Transverse colon (tissue), 4 donors: ENCODE data around the gene APBA3. TPM values are rescaled to one million over a fixed set of nuclear protein-coding genes. Genes with fewer than 3 reads are reported as not detected.

Source experiments
- DNase-seq: peaks from one replicate; pipeline ENCODE4 v3.0.0-alpha.2; 2019
- H3K27ac ChIP-seq, 4 donors: fragments of 200-600 bp; sonication (generic); 2 replicates each; pipeline ENCODE4 v1.5.1; 2016 to 2018; ENCODE audit warnings: inconsistent platforms in 4 of 4
- H3K27me3 ChIP-seq: fragments of 200-600 bp; sonication (generic); 2 replicates; pipeline ENCODE4 v1.5.1; 2017; ENCODE audit warnings: inconsistent platforms
- H3K36me3 ChIP-seq, 4 donors: fragments of 200-600 bp; sonication (generic); 2 replicates each; pipeline ENCODE4 v1.5.1; 2017 to 2019; ENCODE audit warnings: inconsistent platforms in 4 of 4
- H3K4me1 ChIP-seq, 4 donors: fragments of 200-600 bp; sonication (generic); 2 replicates each; pipeline ENCODE4 v1.5.1; 2017 to 2020; ENCODE audit warnings: inconsistent platforms in 4 of 4
- H3K4me3 ChIP-seq, 4 donors: fragments of 200-600 bp; sonication (generic); 1 replicate in 1 of 4; 2 replicates in 3 of 4; pipeline versions ENCODE4 v1.5.1 to v1.6.1; 2017 to 2019; ENCODE audit warnings: inconsistent platforms in 4 of 4
- H3K9me3 ChIP-seq, 2 donors: fragments of 200-600 bp; sonication (generic); 2 replicates each; pipeline ENCODE4 v1.5.1; 2017 to 2019; ENCODE audit warnings: inconsistent platforms in 2 of 2
- EP300 ChIP-seq: sonication (generic); formaldehyde crosslinking; IDR thresholded peaks from one replicate; pipeline ENCODE4 v1.6.1; 2017; ENCODE audit warnings: antibody characterized with exemption, low read depth
- POLR2A ChIP-seq: fragments of 450-650 bp; IDR thresholded peaks from one replicate; pipeline ENCODE4 v1.6.1; 2016; ENCODE audit warnings: antibody characterized with exemption, mild to moderate bottlenecking, moderate library complexity
- POLR2AphosphoS5 ChIP-seq, 3 donors: sonication (generic); formaldehyde crosslinking; IDR thresholded peaks; one replicate each; pipeline ENCODE4 v1.6.1; 2016; ENCODE audit warnings: antibody characterized with exemption in 3 of 3
- WGBS, 2 donors: methylation state at CpG; one replicate each; pipeline ENCODE4 v1.1.5; 2018; ENCODE audit warnings: low coverage in 1 of 2; 5-methylcytosine and 5-hydroxymethylcytosine counted together
- in situ Hi-C, 4 donors: fragments of 200-750 bp; cut with MboI; loops; one replicate each; pipeline versions ENCODE4 v1.15.0 to v1.15.1; 2017; ENCODE audit warnings: low sequenced_read_pairs in 3 of 4, low pct_ligation_motif_present in 1 of 4, low pct_unique_long_range_greater_than_20kb in 1 of 4
- intact Hi-C: fragments of 100-400 bp; cut with DNase I; formaldehyde crosslinking; loops from one replicate; pipeline ENCODE4 v1.15.1; 2023; ENCODE audit warnings: low total_unique reads
- total RNA-seq, 4 donors: library from RNA; depleted of rRNA; stranded (reverse); fragments of >200 nt; gene quantifications; one replicate each; pipeline ENCODE4 v1.1.0, GENCODE V29; 2016
- TF ChIP-seq, protein P1 (sequence below), 5 experiments: fragments of 200-600 bp in 3 of 5; fragments of 450-650 bp in 2 of 5; sonication (generic) in 3 of 5; IDR thresholded peaks; 1 replicate in 2 of 5; 2 replicates in 3 of 5; pipeline ENCODE4 v1.5.1; 2016 to 2017; ENCODE audit warnings: antibody characterized with exemption in 5 of 5, inconsistent platforms in 3 of 5, mild to moderate bottlenecking in 2 of 5, moderate library complexity in 1 of 5

Gene APBA3
- total RNA-seq, 4 donors from 2014 or later: 24.0 to 284 (median 95.7) TPM

DNA sequence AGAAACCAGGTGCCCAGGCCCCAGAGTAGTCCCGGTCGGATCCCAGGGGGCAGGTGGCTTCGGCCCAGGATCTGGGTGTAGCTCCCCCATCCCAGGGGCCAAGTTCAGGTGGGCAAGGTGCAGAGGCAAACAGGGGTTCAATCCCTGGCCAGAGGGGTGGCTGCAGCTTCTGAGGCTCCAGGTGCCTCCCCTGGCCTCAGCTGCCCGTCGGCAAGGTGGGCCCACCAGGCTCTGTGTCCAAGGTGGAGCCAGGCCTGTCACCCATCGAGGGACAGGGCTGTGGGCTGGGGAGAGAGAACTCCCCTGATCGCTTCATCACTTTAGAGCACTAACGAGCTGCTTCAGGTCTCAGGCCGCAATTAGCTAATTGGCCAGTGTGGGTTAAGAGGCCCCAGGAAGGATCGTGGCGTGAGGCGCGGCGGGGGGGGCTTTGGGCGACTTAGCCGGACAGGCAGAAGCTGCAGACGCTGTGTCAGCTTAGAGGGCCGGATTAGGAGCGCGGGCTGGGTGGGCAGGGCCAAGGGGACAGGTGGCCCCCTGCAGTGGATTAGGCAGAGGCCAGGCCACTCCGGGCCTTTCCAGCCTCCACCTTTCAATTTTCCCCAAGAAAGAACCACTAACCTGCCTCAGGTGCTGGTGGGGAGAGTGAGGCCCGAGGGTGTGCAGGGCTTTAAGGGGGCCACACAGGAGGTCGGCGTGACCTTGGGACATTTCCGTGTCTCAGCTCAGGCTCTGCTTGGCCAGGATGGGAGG lies 13.3 kb upstream of the APBA3 start:
- in situ Hi-C loops: no loop called here
- Histone ChIP-seq H3K4me3 (no peak overlapping the region), H3K27ac (no peak overlapping the region), H3K36me3 (no peaks in the 10 kb centered on the region), H3K9me3 (no peaks in the 10 kb centered on the region), H3K27me3 (no peaks in the 10 kb centered on the region), H3K4me1 (no peaks in the 10 kb centered on the region)
- 57 to 73% methylated on average over 3 to 25 of the region's 25 CpGs for WGBS, 2 donors
- TF ChIP-seq POLR2A (no peak), POLR2AphosphoS5 (IDR thresholded peaks at IDR 0.05) (no peak), EP300 (no peak)
- TF ChIP-seq, protein P1, sequence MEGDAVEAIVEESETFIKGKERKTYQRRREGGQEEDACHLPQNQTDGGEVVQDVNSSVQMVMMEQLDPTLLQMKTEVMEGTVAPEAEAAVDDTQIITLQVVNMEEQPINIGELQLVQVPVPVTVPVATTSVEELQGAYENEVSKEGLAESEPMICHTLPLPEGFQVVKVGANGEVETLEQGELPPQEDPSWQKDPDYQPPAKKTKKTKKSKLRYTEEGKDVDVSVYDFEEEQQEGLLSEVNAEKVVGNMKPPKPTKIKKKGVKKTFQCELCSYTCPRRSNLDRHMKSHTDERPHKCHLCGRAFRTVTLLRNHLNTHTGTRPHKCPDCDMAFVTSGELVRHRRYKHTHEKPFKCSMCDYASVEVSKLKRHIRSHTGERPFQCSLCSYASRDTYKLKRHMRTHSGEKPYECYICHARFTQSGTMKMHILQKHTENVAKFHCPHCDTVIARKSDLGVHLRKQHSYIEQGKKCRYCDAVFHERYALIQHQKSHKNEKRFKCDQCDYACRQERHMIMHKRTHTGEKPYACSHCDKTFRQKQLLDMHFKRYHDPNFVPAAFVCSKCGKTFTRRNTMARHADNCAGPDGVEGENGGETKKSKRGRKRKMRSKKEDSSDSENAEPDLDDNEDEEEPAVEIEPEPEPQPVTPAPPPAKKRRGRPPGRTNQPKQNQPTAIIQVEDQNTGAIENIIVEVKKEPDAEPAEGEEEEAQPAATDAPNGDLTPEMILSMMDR (IDR thresholded peaks at IDR 0.05): no peak
- intact Hi-C loops: no loop called here
- no peak for DNase-seq

DNA sequence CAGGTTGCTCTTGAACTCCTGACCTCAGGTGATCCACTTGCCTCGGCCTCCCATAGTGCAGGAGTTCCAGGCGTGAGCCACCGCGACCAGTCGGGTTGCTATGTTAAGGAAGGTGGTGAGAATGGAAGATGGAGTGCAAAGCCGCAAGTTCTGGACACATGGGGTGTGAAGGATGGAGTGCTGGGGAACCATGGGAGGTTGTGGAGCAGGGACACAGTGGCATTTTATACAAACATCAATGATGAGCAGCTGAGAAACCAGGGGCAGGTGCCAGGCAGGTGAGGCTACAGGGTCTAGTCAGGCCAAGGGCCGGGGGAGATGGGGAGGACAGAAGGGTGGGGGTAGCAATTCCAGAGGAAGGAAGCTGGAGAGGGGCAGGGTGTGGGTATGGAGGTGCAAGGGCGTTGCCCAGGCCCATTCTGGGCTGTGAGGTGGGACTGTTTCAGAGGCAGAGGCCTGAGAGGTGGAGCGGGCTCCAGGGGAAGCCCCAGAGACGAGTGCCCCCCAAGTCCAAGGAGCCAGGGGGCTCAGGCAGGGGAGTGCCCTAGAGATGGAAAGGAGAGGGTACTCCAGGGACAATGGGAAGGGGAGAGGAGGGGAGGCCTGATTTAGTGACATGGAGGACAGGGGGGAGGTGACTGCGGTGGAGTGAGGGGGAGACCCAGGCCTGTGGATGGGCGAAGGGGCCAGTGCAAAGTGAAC lies 12.5 kb upstream of the APBA3 start:
- H3K4me3 ChIP-seq: no peak overlapping the region

DNA sequence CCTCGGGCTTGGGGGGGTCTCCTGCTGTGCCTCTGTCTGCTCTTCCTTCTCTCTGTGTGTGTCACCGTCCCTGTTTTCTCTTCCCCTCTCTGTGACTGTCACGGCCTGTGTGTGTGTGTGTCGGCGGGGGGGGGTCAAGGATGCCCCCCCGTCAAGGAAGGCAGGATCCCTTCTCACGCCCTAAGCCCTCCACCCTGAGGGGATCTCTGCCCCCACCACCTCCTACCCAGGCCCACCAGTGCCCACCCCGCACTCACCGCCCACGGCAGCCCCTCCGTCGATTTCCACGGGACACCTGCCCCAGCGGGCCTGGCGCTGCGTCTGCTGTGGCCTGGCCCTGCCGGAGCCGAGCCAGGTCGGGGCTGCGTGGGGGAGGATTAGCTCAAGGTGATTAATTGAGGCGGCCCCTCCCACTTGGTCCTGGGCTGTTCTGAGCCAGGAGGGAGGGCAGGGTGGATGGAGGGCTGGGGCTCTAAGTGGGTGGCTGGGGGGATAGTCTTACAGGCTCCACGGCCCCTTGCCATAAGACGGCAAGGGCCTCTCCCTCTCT lies 10.5 kb upstream of the APBA3 start, which contains the start of gene RAX2:
RAX2 (minus strand) TSS at position 323 of the 550 bp plus-strand sequence. CDS start 486 bp downstream, outside the sequence.
- TF ChIP-seq EP300: no peak
- TF ChIP-seq, protein P1 (IDR thresholded peaks at IDR 0.05): no peak
- intact Hi-C loops (no loop called here), in situ Hi-C loops (no loop called here)
- H3K4me3 ChIP-seq: no peak within 1 kb of the TSS
- H3K9me3 ChIP-seq: no peaks in the 10 kb centered on the region
- H3K36me3 ChIP-seq: peaks cover 0 to 4% (median 0%) of the 10 kb centered on the region in 4 donors
- no peaks in the 10 kb centered on the region for H3K4me1 ChIP-seq
- no peak within 1 kb of the TSS for H3K27ac ChIP-seq
- WGBS, 2 donors: 55% methylated on average over 16 of the region's 23 CpGs; no CpG with 5 or more reads in 1 of the 2 donors
- no peaks in the 10 kb centered on the region for H3K27me3 ChIP-seq
- DNase-seq: no peak

More for the DNA sequence above, 12.5 kb upstream of the APBA3 start:
- WGBS, 2 donors: 64 to 84% methylated on average over 4 to 12 of the region's 12 CpGs
- H3K4me1 ChIP-seq: no peaks in the 10 kb centered on the region
- in situ Hi-C loops: no loop called here
- no peaks in the 10 kb centered on the region for H3K27me3 ChIP-seq
- no peak overlapping the region for H3K27ac ChIP-seq
- no peaks in the 10 kb centered on the region for H3K9me3 ChIP-seq
- TF ChIP-seq POLR2AphosphoS5 (IDR thresholded peaks at IDR 0.05) (no peak), EP300 (no peak), POLR2A (no peak)
- TF ChIP-seq, protein P1 (IDR thresholded peaks at IDR 0.05): no peak
- DNase-seq: no peak
- H3K36me3 ChIP-seq: no peaks in the 10 kb centered on the region
- intact Hi-C loops: no loop called here
